Loucy (cell line): ENCODE results near the gene USP17L20.
"Not testable (repeated sequence)": the region's sequence is repeated elsewhere in the genome, so short reads cannot be mapped to it uniquely, and the experiment has no call there.

ENCODE experiments used
- H2AFZ ChIP-seq: fragments of 200-600 bp; sonication (generic); 2 replicates; pipeline ENCODE4 v1.6.0; 2016; ENCODE audit warnings: antibody characterized with exemption, mild to moderate bottlenecking, low read length, moderate library complexity
- H3F3A ChIP-seq: fragments of 200-600 bp; 2 replicates; pipeline ENCODE4 v1.6.0; 2016; ENCODE audit warnings: antibody characterized with exemption, low read depth, mild to moderate bottlenecking
- H3K27me3 ChIP-seq: fragments of 200-600 bp; sonication (generic); 2 replicates; pipeline ENCODE4 v1.6.1; 2014; ENCODE audit warnings: low read length, mild to moderate bottlenecking; ENCODE audit not compliant: insufficient read depth, poor library complexity, severe bottlenecking
- H3K36me3 ChIP-seq: fragments of 200-600 bp; sonication (generic); 2 replicates; pipeline ENCODE4 v1.6.1; 2016; ENCODE audit warnings: low read length; ENCODE audit not compliant: insufficient read depth
- H3K4me1 ChIP-seq: fragments of 200-600 bp; sonication (generic); 2 replicates; pipeline ENCODE4 v1.5.1; 2014; ENCODE audit warnings: low read length, mild to moderate bottlenecking; ENCODE audit not compliant: insufficient read depth, poor library complexity, severe bottlenecking
- H3K4me2 ChIP-seq: fragments of 200-600 bp; sonication (generic); 2 replicates; pipeline ENCODE4 v1.6.0; 2014; ENCODE audit warnings: antibody characterized with exemption, low read length, low read depth, mild to moderate bottlenecking; ENCODE audit not compliant: poor library complexity, severe bottlenecking
- H3K4me3 ChIP-seq: fragments of 200-600 bp; sonication (generic); 2 replicates; pipeline ENCODE4 v1.5.1; 2014; ENCODE audit warnings: low read length, mild to moderate bottlenecking, mixed read lengths; ENCODE audit not compliant: poor library complexity, severe bottlenecking
- H3K79me2 ChIP-seq: fragments of 200-600 bp; sonication (generic); 2 replicates; pipeline ENCODE4 v1.6.1; 2014; ENCODE audit warnings: low read length; ENCODE audit not compliant: insufficient read depth
- H3K9ac ChIP-seq: fragments of 200-600 bp; sonication (generic); 2 replicates; pipeline ENCODE4 v1.6.0; 2014; ENCODE audit warnings: mild to moderate bottlenecking, low read depth, low read length, moderate library complexity; ENCODE audit not compliant: poor library complexity, severe bottlenecking
- H3K9me2 ChIP-seq: fragments of 200-600 bp; sonication (generic); replicated peaks from 2 replicates; pipeline ENCODE4 v1.6.1; 2016; ENCODE audit warnings: low read depth, low read length, mixed read lengths
- H3K9me3 ChIP-seq: fragments of 200-600 bp; sonication (generic); 2 replicates; pipeline ENCODE4 v1.6.1; 2014; ENCODE audit warnings: mild to moderate bottlenecking, antibody characterized with exemption, low read length, low read depth; ENCODE audit not compliant: insufficient read depth
- H4K20me1 ChIP-seq: fragments of 200-600 bp; sonication (generic); 2 replicates; pipeline ENCODE4 v1.6.0; 2014; ENCODE audit warnings: antibody characterized with exemption, low read length, mild to moderate bottlenecking; ENCODE audit not compliant: insufficient read depth, poor library complexity, severe bottlenecking

The USP17L20 gene, protein sequence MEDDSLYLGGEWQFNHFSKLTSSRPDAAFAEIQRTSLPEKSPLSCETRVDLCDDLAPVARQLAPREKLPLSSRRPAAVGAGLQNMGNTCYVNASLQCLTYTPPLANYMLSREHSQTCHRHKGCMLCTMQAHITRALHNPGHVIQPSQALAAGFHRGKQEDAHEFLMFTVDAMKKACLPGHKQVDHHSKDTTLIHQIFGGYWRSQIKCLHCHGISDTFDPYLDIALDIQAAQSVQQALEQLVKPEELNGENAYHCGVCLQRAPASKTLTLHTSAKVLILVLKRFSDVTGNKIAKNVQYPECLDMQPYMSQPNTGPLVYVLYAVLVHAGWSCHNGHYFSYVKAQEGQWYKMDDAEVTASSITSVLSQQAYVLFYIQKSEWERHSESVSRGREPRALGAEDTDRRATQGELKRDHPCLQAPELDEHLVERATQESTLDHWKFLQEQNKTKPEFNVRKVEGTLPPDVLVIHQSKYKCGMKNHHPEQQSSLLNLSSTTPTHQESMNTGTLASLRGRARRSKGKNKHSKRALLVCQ

DNA sequence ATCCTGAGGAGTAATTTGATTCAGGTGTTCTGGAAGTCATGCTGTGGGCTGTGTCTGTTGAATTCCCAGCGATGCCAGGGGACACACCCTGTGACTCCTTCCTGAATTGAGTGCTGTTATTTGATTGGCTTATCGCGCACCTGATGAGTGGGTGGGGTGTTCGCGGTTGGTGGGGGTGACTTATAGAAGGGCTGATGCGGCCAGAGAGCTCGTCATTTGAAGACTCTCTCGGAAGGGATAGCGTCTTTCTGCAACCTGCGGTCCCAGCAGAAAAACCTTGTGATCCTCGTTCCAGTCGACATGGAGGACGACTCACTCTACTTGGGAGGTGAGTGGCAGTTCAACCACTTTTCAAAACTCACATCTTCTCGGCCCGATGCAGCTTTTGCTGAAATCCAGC lies at the start of gene USP17L20:
USP17L20 (plus strand) TSS at position 301 of the 400 bp plus-strand sequence; CDS start at position 301, 0 bp downstream.
- not testable (repeated sequence) for H4K20me1 ChIP-seq, H2AFZ ChIP-seq, H3K9ac ChIP-seq, H3K4me3 ChIP-seq, H3K9me2 ChIP-seq, H3K4me1 ChIP-seq, H3K27me3 ChIP-seq, H3K9me3 ChIP-seq, H3K36me3 ChIP-seq, H3F3A ChIP-seq, H3K4me2 ChIP-seq, H3K79me2 ChIP-seq

DNA sequence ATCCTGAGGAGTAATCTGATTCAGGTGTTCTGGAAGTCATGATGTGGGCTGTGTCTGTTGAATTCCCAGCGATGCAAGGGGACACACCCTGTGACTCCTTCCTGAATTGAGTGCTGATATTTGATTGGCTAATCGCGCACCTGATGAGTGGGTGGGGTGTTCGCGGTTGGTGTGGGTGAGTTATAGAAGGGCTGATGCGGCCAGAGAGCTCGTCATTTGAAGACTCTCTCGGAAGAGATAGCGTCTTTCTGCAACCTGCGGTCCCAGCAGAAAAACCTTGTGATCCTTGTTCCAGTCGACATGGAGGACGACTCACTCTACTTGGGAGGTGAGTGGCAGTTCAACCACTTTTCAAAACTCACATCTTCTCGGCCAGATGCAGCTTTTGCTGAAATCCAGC lies 47.6 kb upstream of the USP17L20 start, which contains the start of gene USP17L10:
USP17L10 (plus strand) TSS at position 301 of the 400 bp plus-strand sequence; CDS start at position 301, 0 bp downstream.
- H3K9ac ChIP-seq, H3K79me2 ChIP-seq, H3F3A ChIP-seq, H3K27me3 ChIP-seq, H3K9me3 ChIP-seq, H3K4me1 ChIP-seq, H3K4me2 ChIP-seq, H4K20me1 ChIP-seq, H3K36me3 ChIP-seq, H3K9me2 ChIP-seq, H2AFZ ChIP-seq, H3K4me3 ChIP-seq: not testable (repeated sequence)

DNA sequence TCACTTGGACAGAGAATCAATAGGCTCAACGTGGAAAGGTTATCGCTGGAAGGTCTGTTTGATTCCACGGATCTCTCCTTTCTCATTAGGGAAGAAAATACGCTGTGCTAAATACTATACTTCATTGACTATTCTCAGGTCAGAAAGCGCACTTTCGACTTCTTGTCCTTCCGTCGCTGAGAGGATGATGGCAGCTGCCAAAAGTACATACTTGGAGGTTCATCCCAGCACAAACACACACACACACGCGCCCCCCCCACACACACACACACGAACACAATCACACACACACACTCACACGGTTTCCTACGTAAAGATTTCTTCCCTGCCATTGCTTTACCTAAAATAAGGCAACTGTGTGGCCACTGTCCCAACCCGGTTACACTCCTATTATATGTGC lies 43.2 kb upstream of the USP17L20 start:
- not testable (repeated sequence) for H2AFZ ChIP-seq, H3F3A ChIP-seq, H3K9me2 ChIP-seq, H4K20me1 ChIP-seq, H3K9me3 ChIP-seq, H3K36me3 ChIP-seq, H3K27me3 ChIP-seq, H3K4me2 ChIP-seq, H3K4me1 ChIP-seq, H3K9ac ChIP-seq, H3K4me3 ChIP-seq, H3K79me2 ChIP-seq

DNA sequence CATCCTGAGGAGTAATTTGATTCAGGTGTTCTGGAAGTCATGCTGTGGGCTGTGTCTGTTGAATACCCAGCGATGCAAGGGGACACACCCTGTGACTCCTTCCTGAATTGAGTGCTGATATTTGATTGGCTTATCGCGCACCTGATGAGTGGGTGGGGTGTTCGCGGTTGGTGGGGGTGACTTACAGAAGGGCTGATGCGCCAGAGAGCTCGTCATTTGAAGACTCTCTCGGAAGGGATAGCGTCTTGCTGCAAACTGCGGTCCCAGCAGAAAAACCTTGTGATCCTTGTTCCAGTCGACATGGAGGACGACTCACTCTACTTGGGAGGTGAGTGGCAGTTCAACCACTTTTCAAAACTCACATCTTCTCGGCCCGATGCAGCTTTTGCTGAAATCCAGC lies 42.8 kb upstream of the USP17L20 start, which contains the start of gene USP17L11:
USP17L11 (plus strand) TSS at position 301 of the 400 bp plus-strand sequence; CDS start at position 301, 0 bp downstream.
- not testable (repeated sequence) for H4K20me1 ChIP-seq, H3K27me3 ChIP-seq, H3K79me2 ChIP-seq, H3K4me1 ChIP-seq, H3K9ac ChIP-seq, H3K4me2 ChIP-seq, H3K9me2 ChIP-seq, H3K9me3 ChIP-seq, H3K4me3 ChIP-seq, H2AFZ ChIP-seq, H3K36me3 ChIP-seq, H3F3A ChIP-seq

DNA sequence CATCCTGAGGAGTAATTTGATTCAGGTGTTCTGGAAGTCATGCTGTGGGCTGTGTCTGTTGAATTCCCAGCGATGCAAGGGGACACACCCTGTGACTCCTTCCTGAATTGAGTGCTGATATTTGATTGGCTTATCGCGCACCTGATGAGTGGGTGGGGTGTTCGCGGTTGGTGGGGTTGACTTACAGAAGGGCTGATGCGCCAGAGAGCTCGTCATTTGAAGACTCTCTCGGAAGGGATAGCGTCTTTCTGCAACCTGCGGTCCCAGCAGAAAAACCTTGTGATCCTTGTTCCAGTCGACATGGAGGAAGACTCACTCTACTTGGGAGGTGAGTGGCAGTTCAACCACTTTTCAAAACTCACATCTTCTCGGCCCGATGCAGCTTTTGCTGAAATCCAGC lies 38.1 kb upstream of the USP17L20 start, which contains the start of gene USP17L12:
USP17L12 (plus strand) TSS at position 301 of the 400 bp plus-strand sequence; CDS start at position 301, 0 bp downstream.
- not testable (repeated sequence) for H3K36me3 ChIP-seq, H3K79me2 ChIP-seq, H2AFZ ChIP-seq, H3K4me3 ChIP-seq, H3K9me3 ChIP-seq, H4K20me1 ChIP-seq, H3K27me3 ChIP-seq, H3K9ac ChIP-seq, H3F3A ChIP-seq, H3K4me2 ChIP-seq, H3K9me2 ChIP-seq, H3K4me1 ChIP-seq

DNA sequence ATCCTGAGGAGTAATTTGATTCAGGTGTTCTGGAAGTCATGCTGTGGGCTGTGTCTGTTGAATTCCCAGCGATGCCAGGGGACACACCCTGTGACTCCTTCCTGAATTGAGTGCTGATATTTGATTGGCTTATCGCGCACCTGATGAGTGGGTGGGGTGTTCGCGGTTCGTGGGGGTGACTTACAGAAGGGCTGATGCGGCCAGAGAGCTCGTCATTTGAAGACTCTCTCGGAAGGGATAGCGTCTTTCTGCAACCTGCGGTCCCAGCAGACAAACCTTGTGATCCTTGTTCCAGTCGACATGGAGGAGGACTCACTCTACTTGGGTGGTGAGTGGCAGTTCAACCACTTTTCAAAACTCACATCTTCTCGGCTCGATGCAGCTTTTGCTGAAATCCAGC lies 33.3 kb upstream of the USP17L20 start, which contains the start of gene USP17L13:
USP17L13 (plus strand) TSS at position 301 of the 400 bp plus-strand sequence; CDS start at position 301, 0 bp downstream.
- H3K4me3 ChIP-seq, H3K79me2 ChIP-seq, H2AFZ ChIP-seq, H4K20me1 ChIP-seq, H3K36me3 ChIP-seq, H3K9me2 ChIP-seq, H3K4me2 ChIP-seq, H3K9ac ChIP-seq, H3F3A ChIP-seq, H3K4me1 ChIP-seq, H3K27me3 ChIP-seq, H3K9me3 ChIP-seq: not testable (repeated sequence)

DNA sequence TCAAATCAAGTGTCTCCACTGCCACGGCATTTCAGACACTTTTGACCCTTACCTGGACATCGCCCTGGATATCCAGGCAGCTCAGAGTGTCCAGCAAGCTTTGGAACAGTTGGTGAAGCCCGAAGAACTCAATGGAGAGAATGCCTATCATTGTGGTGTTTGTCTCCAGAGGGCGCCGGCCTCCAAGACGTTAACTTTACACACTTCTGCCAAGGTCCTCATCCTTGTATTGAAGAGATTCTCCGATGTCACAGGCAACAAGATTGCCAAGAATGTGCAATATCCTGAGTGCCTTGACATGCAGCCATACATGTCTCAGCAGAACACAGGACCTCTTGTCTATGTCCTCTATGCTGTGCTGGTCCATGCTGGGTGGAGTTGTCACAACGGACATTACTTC lies 27.7 kb upstream of the USP17L20 start:
- not testable (repeated sequence) for H3F3A ChIP-seq, H3K9me3 ChIP-seq, H2AFZ ChIP-seq, H3K4me2 ChIP-seq, H4K20me1 ChIP-seq, H3K36me3 ChIP-seq, H3K9me2 ChIP-seq, H3K4me1 ChIP-seq, H3K9ac ChIP-seq, H3K79me2 ChIP-seq, H3K27me3 ChIP-seq, H3K4me3 ChIP-seq
